Mesenchymal stem cell (in vitro differentiated cells and primary cell): ENCODE measurements around the gene CAMK2N2.
A peak's percentile ranks its signal among the peaks of the same experiment; 100 is the strongest.

Experiments used
- DNase-seq: peaks from one replicate; pipeline ENCODE4 v3.0.0-alpha.2; 2013
- H2AFZ ChIP-seq: one replicate; pipeline ENCODE4 v1.6.1; 2013; ENCODE audit warnings: low read depth, mild to moderate bottlenecking, control low read depth, inconsistent platforms, low read length, moderate library complexity
- H2AK5ac ChIP-seq: 2 replicates; pipeline ENCODE4 v1.6.1; 2013; ENCODE audit warnings: low read length, moderate library complexity, mild to moderate bottlenecking, inconsistent platforms; ENCODE audit not compliant: severe bottlenecking
- H2BK120ac ChIP-seq: one replicate; pipeline ENCODE4 v1.6.1; 2013; ENCODE audit warnings: low read depth, mild to moderate bottlenecking, inconsistent platforms, low read length, moderate library complexity
- H2BK12ac ChIP-seq, 2 experiments: one replicate each; pipeline ENCODE4 v1.6.1; 2013; ENCODE audit warnings: inconsistent platforms in 2 of 2, low read length in 2 of 2, mild to moderate bottlenecking in 2 of 2, moderate library complexity in 2 of 2, control low read depth in 1 of 2
- H2BK15ac ChIP-seq: one replicate; pipeline ENCODE4 v1.6.1; 2013; ENCODE audit warnings: mild to moderate bottlenecking, low read depth, inconsistent platforms; ENCODE audit not compliant: poor library complexity, severe bottlenecking
- H2BK5ac ChIP-seq: 2 replicates; pipeline ENCODE4 v1.6.1; 2013; ENCODE audit warnings: low read depth, mild to moderate bottlenecking, low read length, control low read depth, inconsistent platforms; ENCODE audit not compliant: poor library complexity, severe bottlenecking
- H3K14ac ChIP-seq, 2 experiments: one replicate each; pipeline ENCODE4 v1.6.1; 2013; ENCODE audit warnings: inconsistent platforms in 2 of 2, low read length in 2 of 2, control low read depth in 1 of 2, mild to moderate bottlenecking in 1 of 2, moderate library complexity in 1 of 2
- H3K18ac ChIP-seq, 2 experiments: one replicate each; pipeline ENCODE4 v1.6.1; 2013; ENCODE audit warnings: inconsistent platforms in 2 of 2, low read length in 2 of 2, control low read depth in 1 of 2, low read depth in 1 of 2, mild to moderate bottlenecking in 1 of 2
- H3K23ac ChIP-seq, 2 experiments: one replicate each; pipeline ENCODE4 v1.6.1; 2013; ENCODE audit warnings: inconsistent platforms in 2 of 2, low read length in 2 of 2, mild to moderate bottlenecking in 2 of 2, moderate library complexity in 2 of 2, control low read depth in 1 of 2
- H3K27ac ChIP-seq: 2 replicates; pipeline ENCODE4 v1.5.1; 2013; ENCODE audit warnings: mild to moderate bottlenecking, moderate library complexity, low read length, control low read depth, inconsistent platforms; ENCODE audit not compliant: poor library complexity, severe bottlenecking
- H3K27me3 ChIP-seq, 2 experiments: 2 replicates each; pipeline versions ENCODE4 v1.6.1 to v1.7.0; 2013; ENCODE audit warnings: low read length in 2 of 2, mild to moderate bottlenecking in 2 of 2, moderate library complexity in 2 of 2, control low read depth in 1 of 2, inconsistent platforms in 1 of 2; ENCODE audit not compliant: control insufficient read depth in 1 of 2, insufficient read depth in 1 of 2
- H3K36me3 ChIP-seq, 2 experiments: 2 replicates each; pipeline versions ENCODE4 v1.6.1 to v1.7.0; 2013; ENCODE audit warnings: low read length in 2 of 2, control low read depth in 1 of 2, inconsistent platforms in 1 of 2, low read depth in 1 of 2, mild to moderate bottlenecking in 1 of 2; ENCODE audit not compliant: insufficient read depth in 2 of 2, control insufficient read depth in 1 of 2
- H3K4ac ChIP-seq, 2 experiments: one replicate each; pipeline ENCODE4 v1.6.1; 2013; ENCODE audit warnings: inconsistent platforms in 2 of 2, low read length in 2 of 2, mild to moderate bottlenecking in 2 of 2, moderate library complexity in 2 of 2, control low read depth in 1 of 2, low read depth in 1 of 2
- H3K4me1 ChIP-seq: 2 replicates; pipeline ENCODE4 v1.6.1; 2013; ENCODE audit warnings: low read depth, low read length, control low read depth; ENCODE audit not compliant: control insufficient read depth, insufficient read depth
- H3K4me2 ChIP-seq: 2 replicates; pipeline ENCODE4 v1.6.1; 2013; ENCODE audit warnings: low read length, mild to moderate bottlenecking, inconsistent platforms; ENCODE audit not compliant: poor library complexity, severe bottlenecking
- H3K4me3 ChIP-seq, 2 experiments: 2 replicates each; pipeline versions ENCODE4 v1.5.1 to v1.7.0; 2013; ENCODE audit warnings: low read length in 2 of 2, mild to moderate bottlenecking in 2 of 2, control low read depth in 1 of 2, low read depth in 1 of 2; ENCODE audit not compliant: insufficient read depth in 1 of 2
- H3K79me1 ChIP-seq: replicated peaks from 2 replicates; pipeline ENCODE4 v1.6.1; 2013; ENCODE audit warnings: mild to moderate bottlenecking, control low read depth, low read length, inconsistent platforms; ENCODE audit not compliant: poor library complexity, severe bottlenecking
- H3K9ac ChIP-seq: 2 replicates; pipeline ENCODE4 v1.7.0; 2013; ENCODE audit warnings: mild to moderate bottlenecking, low read length, moderate library complexity
- H3K9me3 ChIP-seq: 2 replicates; pipeline ENCODE4 v1.7.0; 2013; ENCODE audit warnings: mild to moderate bottlenecking, low read length; ENCODE audit not compliant: control insufficient read depth
- H4K8ac ChIP-seq: one replicate; pipeline ENCODE4 v1.6.1; 2013; ENCODE audit warnings: inconsistent platforms, mild to moderate bottlenecking, low read length, moderate library complexity
- H4K91ac ChIP-seq: one replicate; pipeline ENCODE4 v1.6.1; 2013; ENCODE audit warnings: mild to moderate bottlenecking, low read length, inconsistent platforms
- WGBS: methylation state at CpG from one replicate; pipeline ENCODE4 v1.1.7; 2013; ENCODE audit warnings: mixed read lengths; 5-methylcytosine and 5-hydroxymethylcytosine counted together

Gene CAMK2N2

GRCh38 chr3:184236636-184237035, 24.7 kb downstream of the CAMK2N2 start:
- Histone ChIP-seq H3K4me2 (no peak overlapping the region), H3K4me1 (peaks cover 7% of the 10 kb centered on the region), H3K9ac (no peak overlapping the region), H3K9me3 (no peaks in the 10 kb centered on the region), H2AK5ac (no peak overlapping the region), H3K27ac (no peak overlapping the region), H2AFZ (no peak overlapping the region), H3K23ac (no peak overlapping the region), H3K18ac (no peak overlapping the region), H3K14ac (no peak overlapping the region), H3K27me3 (peaks cover 24 to 58% of the 10 kb centered on the region in 2 experiments), H3K4ac (no peak overlapping the region), H3K36me3 (peaks cover 0 to 10% of the 10 kb centered on the region in 2 experiments), H3K79me1 (no peaks in the 10 kb centered on the region), H3K4me3 (no peak overlapping the region), H4K8ac (no peak overlapping the region), H2BK120ac (no peak overlapping the region), H2BK15ac (no peak overlapping the region), H2BK12ac (no peak overlapping the region), H2BK5ac (no peak overlapping the region), H4K91ac (no peak overlapping the region)
- WGBS, result 79% methylated on average over 2 of the region's 3 CpGs
- no peak for DNase-seq

DNA sequence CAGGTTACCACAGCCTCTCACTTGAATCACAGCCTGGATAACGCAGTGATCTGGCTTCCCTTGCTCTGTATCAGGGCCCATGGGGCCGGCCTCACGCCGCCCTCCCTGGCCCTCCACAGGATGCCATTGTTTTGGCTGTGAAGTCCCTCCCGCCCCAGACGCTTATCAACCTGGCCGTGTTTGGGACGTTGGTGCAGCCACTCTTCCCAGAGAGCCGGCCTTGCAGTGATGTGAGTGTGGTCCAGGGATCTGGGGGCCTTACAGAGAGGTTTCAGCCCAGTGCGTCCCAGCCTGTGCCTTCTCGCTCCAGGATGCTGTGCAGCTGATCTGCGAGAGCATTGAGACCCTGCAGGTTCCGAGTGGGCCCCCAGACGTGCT, 25.3 kb downstream of the CAMK2N2 start:
- H3K23ac ChIP-seq, result no peak overlapping the region
- no peak overlapping the region for H2AK5ac ChIP-seq
- 66% methylated on average over 14 of the region's 14 CpGs for WGBS
- H2AFZ ChIP-seq, result no peak overlapping the region
- H3K14ac ChIP-seq, result no peak overlapping the region
- no peak overlapping the region for H4K91ac ChIP-seq
- H3K9ac ChIP-seq, result no peak overlapping the region
- H4K8ac ChIP-seq, result no peak overlapping the region
- no peaks in the 10 kb centered on the region for H3K79me1 ChIP-seq
- H3K9me3 ChIP-seq, result no peaks in the 10 kb centered on the region
- peaks cover 7% of the 10 kb centered on the region for H3K4me1 ChIP-seq
- H3K27ac ChIP-seq, result no peak overlapping the region
- H3K18ac ChIP-seq, result no peak overlapping the region
- peaks cover 0 to 3% of the 10 kb centered on the region in 2 experiments for H3K36me3 ChIP-seq
- no peak for DNase-seq
- no peak overlapping the region for H3K4me3 ChIP-seq
- H3K4ac ChIP-seq, result no peak overlapping the region
- no peak overlapping the region for H2BK120ac ChIP-seq
- H2BK12ac ChIP-seq, result no peak overlapping the region
- no peak overlapping the region for H3K4me2 ChIP-seq
- H3K27me3 ChIP-seq, result peaks cover 30 to 64% of the 10 kb centered on the region in 2 experiments
- no peak overlapping the region for H2BK5ac ChIP-seq
- H2BK15ac ChIP-seq, result no peak overlapping the region

- no peak overlapping the region for H3K27ac ChIP-seq
- H3K9ac ChIP-seq, result no peak overlapping the region
- H3K18ac ChIP-seq, result no peak overlapping the region
- no peak overlapping the region for H3K4ac ChIP-seq
- no peaks in the 10 kb centered on the region for H3K79me1 ChIP-seq
- DNase-seq, result no peak
- no peak overlapping the region for H3K4me2 ChIP-seq
- H2BK12ac ChIP-seq, result no peak overlapping the region
- no peak overlapping the region for H2BK120ac ChIP-seq
- H4K91ac ChIP-seq, result no peak overlapping the region
- H3K9me3 ChIP-seq, result no peaks in the 10 kb centered on the region
- no peak overlapping the region for H3K14ac ChIP-seq
- H3K4me1 ChIP-seq, result peaks cover 11% of the 10 kb centered on the region
- H2BK5ac ChIP-seq, result no peak overlapping the region
- no peaks in the 10 kb centered on the region for H3K36me3 ChIP-seq
- WGBS, result 86% methylated on average over 4 of the region's 4 CpGs
- H3K4me3 ChIP-seq, result no peak overlapping the region
- no peak overlapping the region for H2AK5ac ChIP-seq
- peaks cover 33 to 68% of the 10 kb centered on the region in 2 experiments for H3K27me3 ChIP-seq
- H4K8ac ChIP-seq, result no peak overlapping the region
- no peak overlapping the region for H2BK15ac ChIP-seq
- no peak overlapping the region for H2AFZ ChIP-seq
- no peak overlapping the region for H3K23ac ChIP-seq
These were observed 25.8 kb downstream of the CAMK2N2 start for GRCh38 chr3:184235381-184236032.

DNA sequence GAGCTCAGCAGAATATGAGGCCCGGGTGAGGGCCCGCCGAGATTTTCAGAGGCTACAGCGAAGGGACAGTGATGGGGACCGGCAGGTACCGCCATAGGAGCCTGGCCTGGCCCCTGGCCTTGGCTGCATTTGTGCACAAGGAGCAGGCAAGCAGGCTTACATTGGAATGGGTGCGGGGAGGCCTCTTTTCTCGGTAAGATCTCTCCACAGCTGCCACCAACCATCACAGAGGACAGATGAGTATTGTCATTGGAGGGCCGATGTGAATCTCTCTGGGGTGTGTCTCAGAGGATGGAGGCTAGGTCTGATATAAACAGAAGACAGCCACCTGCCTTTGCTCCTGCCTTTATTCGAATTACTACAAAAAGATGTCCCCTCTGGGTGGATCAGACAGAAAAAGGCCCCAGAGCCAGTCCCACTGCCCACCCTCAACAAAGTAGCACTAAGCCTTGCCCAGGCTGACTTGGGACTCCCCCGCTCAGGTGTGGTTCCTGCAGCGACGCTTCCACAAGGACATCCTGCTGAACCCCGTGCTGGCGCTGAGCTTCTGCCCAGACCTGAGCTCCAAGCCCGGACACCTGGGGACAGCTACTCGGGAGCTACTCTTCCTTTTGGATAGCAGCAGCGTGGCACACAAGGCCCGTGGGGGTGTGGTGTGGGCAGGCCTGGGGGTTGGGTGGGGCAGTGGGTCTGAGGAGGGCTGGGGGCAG, 26.5 kb downstream of the CAMK2N2 start:
- Histone ChIP-seq H4K91ac (no peak overlapping the region), H2BK15ac (no peak overlapping the region), H2BK120ac (no peak overlapping the region), H2BK5ac (peak overlapping the region; percentile 53), H3K36me3 (no peaks in the 10 kb centered on the region), H3K4me2 (no peak overlapping the region), H3K23ac (no peak overlapping the region), H3K4ac (no peak overlapping the region), H3K4me3 (no peak overlapping the region), H2BK12ac (no peak overlapping the region), H2AFZ (no peak overlapping the region), H2AK5ac (no peak overlapping the region), H3K9ac (no peak overlapping the region), H3K14ac (no peak overlapping the region), H3K4me1 (peaks cover 18% of the 10 kb centered on the region), H3K18ac (no peak overlapping the region), H3K79me1 (no peaks in the 10 kb centered on the region), H3K9me3 (no peaks in the 10 kb centered on the region), H3K27ac (no peak overlapping the region), H3K27me3 (peaks cover 35 to 70% of the 10 kb centered on the region in 2 experiments), H4K8ac (no peak overlapping the region)
- WGBS, result 83% methylated on average over 19 of the region's 19 CpGs
- DNase-seq, result no peak
